GM12892 (cell line): Measurements from ENCODE around the gene NUB1.
A peak's percentile ranks its signal among the peaks of the same experiment; 100 is the strongest.

Experiments
- DNase-seq: peaks from one replicate; pipeline ENCODE4 v3.0.0; 2011; ENCODE audit not compliant: insufficient read length
- FAIRE-seq: peaks from 2 replicates; lab custom pipeline; 2011; peaks lifted over from hg19 to GRCh38; lab: Jason Lieb, UNC
- POLR2A ChIP-seq: IDR thresholded peaks from 2 replicates; pipeline ENCODE4 v1.6.1; 2011; ENCODE audit warnings: low read depth, low read length, control low read depth
- POLR2AphosphoS5 ChIP-seq: IDR thresholded peaks from 2 replicates; pipeline ENCODE4 v1.6.1; 2011; ENCODE audit warnings: low read depth, low read length, control low read depth
- TAF1 ChIP-seq: IDR thresholded peaks from 2 replicates; pipeline ENCODE4 v1.6.1; 2011; ENCODE audit warnings: low read depth, mild to moderate bottlenecking, control low read depth, low read length, borderline replicate concordance

The NUB1 gene

GRCh38 chr7:151380199-151381097, 38.8 kb downstream of the NUB1 start:
- FAIRE-seq (no peak), DNase-seq (peak; percentile 51)
- no peak for TF ChIP-seq POLR2AphosphoS5
- TF ChIP-seq TAF1: no peak
- no peak for TF ChIP-seq POLR2A

- no peak for TF ChIP-seq TAF1
- TF ChIP-seq POLR2AphosphoS5: no peak
- no peak for TF ChIP-seq POLR2A
- peak; percentile 52 for DNase-seq
- no peak for FAIRE-seq
Observed at GRCh38 chr7:151381098-151381347, 39.4 kb downstream of the NUB1 start.

GRCh38 chr7:151381348-151382078, 39.9 kb downstream of the NUB1 start:
- DNase-seq (peak; percentile 57), FAIRE-seq (no peak)
- no peak for TF ChIP-seq TAF1
- TF ChIP-seq POLR2A: no peak
- TF ChIP-seq POLR2AphosphoS5: no peak

- peak; percentile 32 for DNase-seq
- no peak for FAIRE-seq
- no peak for TF ChIP-seq POLR2AphosphoS5
Observed at GRCh38 chr7:151382079-151382885, 40.7 kb downstream of the NUB1 start.

GRCh38 chr7:151383638-151384351, 42.2 kb downstream of the NUB1 start:
- peak; percentile 11 for DNase-seq
- TF ChIP-seq TAF1: no peak
- no peak for TF ChIP-seq POLR2A
- no peak for TF ChIP-seq POLR2AphosphoS5

GRCh38 chr7:151384352-151384697, 42.7 kb downstream of the NUB1 start:
- FAIRE-seq (no peak), DNase-seq (no peak)
- TF ChIP-seq POLR2A: no peak
- TF ChIP-seq POLR2AphosphoS5: no peak
- TF ChIP-seq TAF1: no peak

More at GRCh38 chr7:151383638-151384351, 42.2 kb downstream of the NUB1 start:
- no peak for FAIRE-seq

- DNase-seq: peak; percentile 14
- no peak for TF ChIP-seq TAF1
- no peak for TF ChIP-seq POLR2AphosphoS5
- no peak for TF ChIP-seq POLR2A
- no peak for FAIRE-seq
Observed at GRCh38 chr7:151384776-151385625, 43.4 kb downstream of the NUB1 start.

- FAIRE-seq (no peak), DNase-seq (no peak)
- TF ChIP-seq TAF1 (no peak), POLR2AphosphoS5 (no peak), POLR2A (no peak)
Observed at GRCh38 chr7:151385626-151386300, 44.2 kb downstream of the NUB1 start.

- TF ChIP-seq POLR2AphosphoS5 (no peak), TAF1 (no peak), POLR2A (no peak)
- FAIRE-seq (no peak), DNase-seq (no peak)
Observed at GRCh38 chr7:151386301-151387160, 44.9 kb downstream of the NUB1 start.
